NCI-H2107 treated with DMSO at 0.1 percent for 48 hours (cell line): ENCODE measurements around the gene C20orf173.

Experiments
- DNase-seq: peaks from one replicate; lab custom pipeline; 2025; ENCODE audit not compliant: unreplicated experiment; lab: John Stamatoyannopoulos, UW

The C20orf173 gene

GRCh38 chr20:35508493-35509218, 20.8 kb downstream of the C20orf173 start:
- DNase-seq = no peak

GRCh38 chr20:35506872-35507638, 22.4 kb downstream of the C20orf173 start:
- DNase-seq = no peak

DNA sequence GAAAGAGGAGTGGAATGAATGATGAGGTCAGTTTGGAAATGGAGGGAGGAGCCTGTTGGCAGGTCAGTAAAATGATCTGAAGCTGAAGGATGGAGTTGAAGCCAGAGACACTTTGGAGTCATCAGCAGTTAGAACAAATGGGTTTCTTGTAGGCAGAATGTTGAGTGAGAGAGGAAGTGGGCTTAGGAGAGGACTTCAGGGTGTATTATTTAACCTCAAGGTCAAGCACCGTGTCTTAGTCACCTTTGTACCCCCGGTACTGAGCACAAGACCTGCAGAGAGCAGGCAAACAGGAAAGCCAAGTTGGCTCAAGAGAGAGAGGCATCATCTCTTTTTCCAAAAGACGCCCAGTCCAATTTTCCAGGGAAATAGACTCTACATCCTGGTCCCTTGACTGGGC, 23.3 kb downstream of the C20orf173 start:
- no peak for DNase-seq

DNA sequence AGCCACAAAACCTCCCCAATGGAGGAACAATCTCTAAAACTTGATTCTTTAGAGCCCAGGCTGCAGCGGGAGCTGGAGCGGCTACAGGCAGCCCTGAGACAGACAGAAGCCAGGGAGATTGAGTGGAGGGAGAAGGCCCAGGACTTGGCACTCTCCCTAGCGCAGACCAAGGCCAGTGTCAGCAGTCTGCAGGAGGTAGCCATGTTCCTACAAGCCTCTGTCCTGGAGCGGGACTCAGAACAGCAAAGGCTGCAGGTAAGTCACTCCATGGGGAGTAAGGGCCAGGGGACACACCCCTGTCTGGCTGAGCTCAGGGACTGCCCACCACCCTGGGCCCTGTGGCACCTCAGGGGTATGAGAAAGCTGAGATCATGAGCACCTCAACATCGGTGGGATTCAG, 24.7 kb downstream of the C20orf173 start:
- no peak for DNase-seq

DNA sequence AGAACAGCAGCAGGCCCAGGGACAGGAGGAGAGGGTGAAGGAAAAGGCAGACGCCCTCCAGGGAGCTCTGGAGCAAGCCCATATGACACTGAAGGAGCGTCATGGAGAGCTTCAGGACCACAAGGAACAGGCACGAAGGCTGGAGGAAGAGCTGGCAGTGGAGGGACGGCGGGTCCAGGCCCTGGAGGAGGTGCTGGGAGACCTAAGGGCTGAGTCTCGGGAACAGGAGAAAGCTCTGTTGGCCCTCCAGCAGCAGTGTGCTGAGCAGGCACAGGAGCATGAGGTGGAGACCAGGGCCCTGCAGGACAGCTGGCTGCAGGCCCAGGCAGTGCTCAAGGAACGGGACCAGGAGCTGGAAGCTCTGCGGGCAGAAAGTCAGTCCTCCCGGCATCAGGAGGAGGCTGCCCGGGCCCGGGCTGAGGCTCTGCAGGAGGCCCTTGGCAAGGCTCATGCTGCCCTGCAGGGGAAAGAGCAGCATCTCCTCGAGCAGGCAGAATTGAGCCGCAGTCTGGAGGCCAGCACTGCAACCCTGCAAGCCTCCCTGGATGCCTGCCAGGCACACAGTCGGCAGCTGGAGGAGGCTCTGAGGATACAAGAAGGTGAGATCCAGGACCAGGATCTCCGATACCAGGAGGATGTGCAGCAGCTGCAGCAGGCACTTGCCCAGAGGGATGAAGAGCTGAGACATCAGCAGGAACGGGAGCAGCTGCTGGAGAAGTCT, 25.5 kb downstream of the C20orf173 start:
- no peak for DNase-seq

DNA sequence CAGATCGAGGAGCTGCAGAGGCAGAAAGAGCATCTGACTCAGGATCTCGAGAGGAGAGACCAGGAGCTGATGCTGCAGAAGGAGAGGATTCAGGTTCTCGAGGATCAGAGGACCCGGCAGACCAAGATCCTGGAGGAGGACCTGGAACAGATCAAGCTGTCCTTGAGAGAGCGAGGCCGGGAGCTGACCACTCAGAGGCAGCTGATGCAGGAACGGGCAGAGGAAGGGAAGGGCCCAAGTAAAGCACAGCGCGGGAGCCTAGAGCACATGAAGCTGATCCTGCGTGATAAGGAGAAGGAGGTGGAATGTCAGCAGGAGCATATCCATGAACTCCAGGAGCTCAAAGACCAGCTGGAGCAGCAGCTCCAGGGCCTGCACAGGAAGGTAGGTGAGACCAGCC, 26.2 kb downstream of the C20orf173 start:
- no peak for DNase-seq

DNA sequence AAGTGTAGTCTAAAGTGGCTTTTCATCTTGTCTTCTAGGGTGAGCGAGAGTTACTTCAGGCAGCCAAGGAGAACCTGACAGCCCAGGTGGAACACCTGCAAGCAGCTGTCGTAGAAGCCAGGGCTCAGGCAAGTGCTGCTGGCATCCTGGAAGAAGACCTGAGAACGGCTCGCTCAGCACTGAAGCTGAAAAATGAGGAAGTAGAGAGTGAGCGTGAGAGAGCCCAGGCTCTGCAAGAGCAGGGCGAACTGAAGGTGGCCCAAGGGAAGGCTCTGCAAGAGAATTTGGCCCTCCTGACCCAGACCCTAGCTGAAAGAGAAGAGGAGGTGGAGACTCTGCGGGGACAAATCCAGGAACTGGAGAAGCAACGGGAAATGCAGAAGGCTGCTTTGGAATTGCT, 27.1 kb downstream of the C20orf173 start:
- DNase-seq = no peak

- no peak for DNase-seq
Measured at GRCh38 chr20:35499271-35499670, 30.2 kb downstream of the C20orf173 start.

DNA sequence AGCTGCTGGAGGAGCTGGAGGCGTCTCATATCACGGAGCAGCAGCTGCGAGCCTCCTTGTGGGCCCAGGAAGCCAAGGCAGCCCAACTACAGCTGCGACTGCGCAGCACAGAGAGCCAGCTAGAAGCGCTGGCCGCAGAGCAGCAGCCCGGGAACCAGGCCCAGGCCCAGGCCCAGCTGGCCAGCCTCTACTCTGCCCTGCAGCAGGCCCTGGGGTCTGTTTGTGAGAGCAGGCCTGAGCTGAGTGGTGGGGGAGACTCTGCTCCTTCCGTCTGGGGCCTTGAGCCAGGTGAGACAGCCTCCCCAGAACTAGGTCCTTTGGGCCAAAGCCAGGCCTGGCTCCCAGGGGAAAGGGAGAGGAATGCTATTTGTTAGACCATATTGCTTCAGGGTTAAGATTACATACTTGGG, 31.7 kb downstream of the C20orf173 start:
- DNase-seq = no peak

- no peak for DNase-seq
Measured at GRCh38 chr20:35497320-35497719, 32.1 kb downstream of the C20orf173 start.

GRCh38 chr20:35496481-35496880, 33.0 kb downstream of the C20orf173 start:
- no peak for DNase-seq

DNA sequence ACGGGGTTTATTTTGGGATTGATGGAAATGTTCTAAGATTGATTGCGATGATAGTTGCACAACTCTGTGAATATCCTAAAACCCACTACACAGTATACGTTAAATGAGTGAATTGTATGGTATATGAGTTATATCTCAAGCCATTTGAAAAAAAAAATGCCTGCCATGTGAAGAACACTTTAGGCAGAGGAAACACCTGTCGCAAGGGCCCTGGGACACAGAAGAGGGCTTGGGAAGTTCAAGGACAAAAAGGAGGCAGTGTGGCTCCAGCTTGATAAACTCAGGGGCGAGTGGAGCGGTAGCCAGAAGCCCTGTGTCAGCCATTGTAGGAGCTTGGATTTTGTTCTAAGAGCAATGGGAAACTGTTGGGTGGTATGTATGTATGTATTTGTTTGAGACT, 37.1 kb downstream of the C20orf173 start:
- DNase-seq = no peak

GRCh38 chr20:35491823-35492222, 37.6 kb downstream of the C20orf173 start:
- DNase-seq = no peak

GRCh38 chr20:35490736-35491181, 38.7 kb downstream of the C20orf173 start:
- no peak for DNase-seq

DNA sequence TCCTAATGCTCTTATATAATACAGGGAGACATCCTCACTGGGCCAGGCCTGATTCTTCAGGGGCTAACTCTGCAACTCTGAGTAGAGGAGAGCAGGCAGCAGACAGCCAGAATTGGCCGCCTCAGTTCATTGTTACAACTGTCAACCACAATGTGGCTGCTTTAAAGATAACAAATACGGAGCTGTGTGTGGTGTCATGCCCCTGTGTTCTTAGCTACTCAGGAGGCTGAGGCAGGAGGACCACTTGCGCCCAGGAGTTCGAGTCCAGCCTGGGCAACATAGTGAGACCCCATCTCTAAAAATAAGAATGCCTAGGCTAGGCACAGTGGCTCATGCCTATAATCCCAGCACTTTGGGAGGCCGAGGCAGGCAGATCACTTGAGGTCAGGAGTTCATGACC, 39.7 kb downstream of the C20orf173 start:
- DNase-seq = no peak

GRCh38 chr20:35487479-35487878, 42.0 kb downstream of the C20orf173 start:
- DNase-seq = no peak

DNA sequence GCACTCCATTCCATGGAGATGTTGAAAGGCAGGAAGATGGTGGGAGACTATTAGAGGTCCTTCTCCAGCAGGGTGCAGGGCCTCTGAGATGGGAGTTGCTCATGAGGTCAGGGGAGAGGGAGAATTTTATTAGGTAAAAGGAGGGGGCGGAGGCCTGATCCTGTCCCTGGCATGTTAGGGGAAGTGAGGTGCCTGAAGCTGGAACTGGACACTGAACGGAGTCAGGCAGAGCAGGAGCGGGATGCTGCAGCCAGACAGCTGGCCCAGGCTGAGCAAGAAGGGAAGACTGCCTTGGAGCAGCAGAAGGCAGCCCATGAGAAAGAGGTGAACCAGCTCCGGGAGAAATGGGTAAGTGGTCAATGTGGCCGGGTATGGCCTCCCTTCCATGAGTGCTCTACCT, 49.7 kb downstream of the C20orf173 start:
- no peak for DNase-seq

DNA sequence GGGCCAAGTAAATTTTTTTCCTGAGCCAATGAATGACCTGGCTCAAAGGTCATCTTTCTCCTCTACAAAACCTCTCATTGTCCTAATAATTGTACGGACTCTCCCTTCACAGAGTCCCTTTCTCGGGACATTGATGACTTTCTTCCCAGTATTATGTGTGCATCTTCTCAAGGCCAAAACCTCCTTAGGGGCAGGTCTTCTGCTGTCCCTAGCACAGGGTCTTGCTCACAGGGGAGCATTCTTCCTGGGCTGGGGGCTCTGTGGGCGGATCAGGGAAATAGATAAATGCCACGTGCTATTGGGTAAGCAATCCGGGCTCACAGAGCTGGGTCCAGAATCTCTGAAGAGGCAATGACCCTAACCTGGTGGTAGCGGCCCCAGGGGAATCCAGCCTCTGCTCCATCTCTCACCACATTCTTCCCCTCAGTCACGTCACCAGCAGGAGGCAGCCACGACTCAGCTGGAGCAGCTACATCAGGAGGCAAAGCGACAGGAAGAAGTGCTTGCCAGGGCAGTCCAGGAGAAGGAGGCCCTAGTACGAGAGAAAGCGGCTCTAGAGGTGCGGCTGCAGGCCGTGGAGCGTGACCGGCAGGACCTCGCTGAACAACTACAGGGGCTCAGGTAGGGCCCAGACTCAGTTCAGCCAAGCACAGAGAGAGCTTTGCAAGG, 50.5 kb downstream of the C20orf173 start:
- no peak for DNase-seq
